ENCODE data around the gene NPY.
"Not testable (repeated sequence)": the region's sequence is repeated elsewhere in the genome, so short reads cannot be mapped to it uniquely, and the experiment has no call there.

The NPY gene
- total RNA-seq = 0 reads per million in 3 donors

GRCh38 chr7:24283897-24284698, at the start of gene NPY:
Gene NPY (plus strand): TSS chr7:24284190. CDS start chr7:24285241, 1,051 bp downstream.
- no peak for DNase-seq
- no peak within 1 kb of the TSS for H3K27ac ChIP-seq (ENCODE audit: insufficient read depth, low read length, poor library complexity, severe bottlenecking)
- no peaks in the 10 kb centered on the region for H3K9me3 ChIP-seq (ENCODE audit: control insufficient read depth, low read length)
- peaks cover 8% of the 10 kb centered on the region for H3K4me1 ChIP-seq (ENCODE audit: control insufficient read depth, insufficient read depth, low read length, poor library complexity, severe bottlenecking)
- H3K27me3 ChIP-seq (replicated peaks; ENCODE audit: control insufficient read depth, insufficient read depth, low read length, poor library complexity, severe bottlenecking) = peaks cover 16% of the 10 kb centered on the region
- peak within 1 kb of the TSS; percentile 30 for H3K4me3 ChIP-seq (ENCODE audit: insufficient read depth, low read depth, low read length, poor library complexity, severe bottlenecking)
- H3K36me3 ChIP-seq (ENCODE audit: control insufficient read depth, insufficient read depth, low read length) = no peaks in the 10 kb centered on the region

GRCh38 chr7:24239260-24239659, 44.7 kb upstream of the NPY start:
- Histone ChIP-seq H3K9me3 (ENCODE audit: control insufficient read depth, low read length) (no peaks in the 10 kb centered on the region), H3K4me1 (ENCODE audit: control insufficient read depth, insufficient read depth, low read length, poor library complexity, severe bottlenecking) (no peaks in the 10 kb centered on the region), H3K36me3 (ENCODE audit: control insufficient read depth, insufficient read depth, low read length) (no peaks in the 10 kb centered on the region), H3K4me3 (ENCODE audit: insufficient read depth, low read depth, low read length, poor library complexity, severe bottlenecking) (no peak overlapping the region), H3K27me3 (replicated peaks; ENCODE audit: control insufficient read depth, insufficient read depth, low read length, poor library complexity, severe bottlenecking) (no peaks in the 10 kb centered on the region), H3K27ac (ENCODE audit: insufficient read depth, low read length, poor library complexity, severe bottlenecking) (no peak overlapping the region)
- DNase-seq = no peak

GRCh38 chr7:24241206-24241605, 42.8 kb upstream of the NPY start:
- Histone ChIP-seq H3K9me3 (ENCODE audit: control insufficient read depth, low read length) (no peaks in the 10 kb centered on the region), H3K4me1 (ENCODE audit: control insufficient read depth, insufficient read depth, low read length, poor library complexity, severe bottlenecking) (no peaks in the 10 kb centered on the region), H3K4me3 (ENCODE audit: insufficient read depth, low read depth, low read length, poor library complexity, severe bottlenecking) (no peak overlapping the region), H3K36me3 (ENCODE audit: control insufficient read depth, insufficient read depth, low read length) (no peaks in the 10 kb centered on the region), H3K27me3 (replicated peaks; ENCODE audit: control insufficient read depth, insufficient read depth, low read length, poor library complexity, severe bottlenecking) (no peaks in the 10 kb centered on the region), H3K27ac (ENCODE audit: insufficient read depth, low read length, poor library complexity, severe bottlenecking) (no peak overlapping the region)
- DNase-seq = no peak

GRCh38 chr7:24244554-24244953, 39.4 kb upstream of the NPY start:
- no peak for DNase-seq
- no peak overlapping the region for H3K27ac ChIP-seq (ENCODE audit: insufficient read depth, low read length, poor library complexity, severe bottlenecking)

GRCh38 chr7:24245362-24245761, 38.6 kb upstream of the NPY start:
- H3K27ac ChIP-seq (ENCODE audit: insufficient read depth, low read length, poor library complexity, severe bottlenecking) = no peak overlapping the region
- H3K36me3 ChIP-seq (ENCODE audit: control insufficient read depth, insufficient read depth, low read length) = no peaks in the 10 kb centered on the region
- no peak overlapping the region for H3K4me3 ChIP-seq (ENCODE audit: insufficient read depth, low read depth, low read length, poor library complexity, severe bottlenecking)
- no peaks in the 10 kb centered on the region for H3K27me3 ChIP-seq (replicated peaks; ENCODE audit: control insufficient read depth, insufficient read depth, low read length, poor library complexity, severe bottlenecking)
- no peak for DNase-seq
- H3K4me1 ChIP-seq (ENCODE audit: control insufficient read depth, insufficient read depth, low read length, poor library complexity, severe bottlenecking) = no peaks in the 10 kb centered on the region
- no peaks in the 10 kb centered on the region for H3K9me3 ChIP-seq (ENCODE audit: control insufficient read depth, low read length)

More at GRCh38 chr7:24244554-24244953, 39.4 kb upstream of the NPY start:
- Histone ChIP-seq H3K4me1 (ENCODE audit: control insufficient read depth, insufficient read depth, low read length, poor library complexity, severe bottlenecking) (no peaks in the 10 kb centered on the region), H3K36me3 (ENCODE audit: control insufficient read depth, insufficient read depth, low read length) (no peaks in the 10 kb centered on the region), H3K27me3 (replicated peaks; ENCODE audit: control insufficient read depth, insufficient read depth, low read length, poor library complexity, severe bottlenecking) (no peaks in the 10 kb centered on the region), H3K9me3 (ENCODE audit: control insufficient read depth, low read length) (no peaks in the 10 kb centered on the region), H3K4me3 (ENCODE audit: insufficient read depth, low read depth, low read length, poor library complexity, severe bottlenecking) (no peak overlapping the region)

- no peaks in the 10 kb centered on the region for H3K36me3 ChIP-seq (ENCODE audit: control insufficient read depth, insufficient read depth, low read length)
- no peak for DNase-seq
- no peaks in the 10 kb centered on the region for H3K4me1 ChIP-seq (ENCODE audit: control insufficient read depth, insufficient read depth, low read length, poor library complexity, severe bottlenecking)
- H3K9me3 ChIP-seq (ENCODE audit: control insufficient read depth, low read length) = no peaks in the 10 kb centered on the region
- no peak overlapping the region for H3K4me3 ChIP-seq (ENCODE audit: insufficient read depth, low read depth, low read length, poor library complexity, severe bottlenecking)
- H3K27me3 ChIP-seq (replicated peaks; ENCODE audit: control insufficient read depth, insufficient read depth, low read length, poor library complexity, severe bottlenecking) = no peaks in the 10 kb centered on the region
- H3K27ac ChIP-seq (ENCODE audit: insufficient read depth, low read length, poor library complexity, severe bottlenecking) = no peak overlapping the region
Observed at GRCh38 chr7:24249266-24249665, 34.7 kb upstream of the NPY start.

- Histone ChIP-seq H3K27ac (ENCODE audit: insufficient read depth, low read length, poor library complexity, severe bottlenecking) (no peak overlapping the region), H3K4me3 (ENCODE audit: insufficient read depth, low read depth, low read length, poor library complexity, severe bottlenecking) (no peak overlapping the region), H3K9me3 (ENCODE audit: control insufficient read depth, low read length) (no peaks in the 10 kb centered on the region), H3K36me3 (ENCODE audit: control insufficient read depth, insufficient read depth, low read length) (no peaks in the 10 kb centered on the region), H3K4me1 (ENCODE audit: control insufficient read depth, insufficient read depth, low read length, poor library complexity, severe bottlenecking) (peaks cover 4% of the 10 kb centered on the region), H3K27me3 (replicated peaks; ENCODE audit: control insufficient read depth, insufficient read depth, low read length, poor library complexity, severe bottlenecking) (no peaks in the 10 kb centered on the region)
- DNase-seq = no peak
Observed at GRCh38 chr7:24251568-24251967, 32.4 kb upstream of the NPY start.

GRCh38 chr7:24255139-24255538, 28.9 kb upstream of the NPY start:
- Histone ChIP-seq H3K4me3 (ENCODE audit: insufficient read depth, low read depth, low read length, poor library complexity, severe bottlenecking) (no peak overlapping the region), H3K9me3 (ENCODE audit: control insufficient read depth, low read length) (no peaks in the 10 kb centered on the region), H3K4me1 (ENCODE audit: control insufficient read depth, insufficient read depth, low read length, poor library complexity, severe bottlenecking) (peaks cover 4% of the 10 kb centered on the region), H3K27ac (ENCODE audit: insufficient read depth, low read length, poor library complexity, severe bottlenecking) (no peak overlapping the region), H3K27me3 (replicated peaks; ENCODE audit: control insufficient read depth, insufficient read depth, low read length, poor library complexity, severe bottlenecking) (no peaks in the 10 kb centered on the region), H3K36me3 (ENCODE audit: control insufficient read depth, insufficient read depth, low read length) (no peaks in the 10 kb centered on the region)
- no peak for DNase-seq

- DNase-seq; H3K36me3 ChIP-seq (ENCODE audit: control insufficient read depth, insufficient read depth, low read length): not testable (repeated sequence)
Observed at GRCh38 chr7:24258324-24258723, 25.7 kb upstream of the NPY start.

GRCh38 chr7:24271938-24272337, 12.1 kb upstream of the NPY start:
- DNase-seq = no peak
- H3K36me3 ChIP-seq (ENCODE audit: control insufficient read depth, insufficient read depth, low read length) = no peaks in the 10 kb centered on the region
- H3K4me3 ChIP-seq (ENCODE audit: insufficient read depth, low read depth, low read length, poor library complexity, severe bottlenecking) = no peak overlapping the region
- H3K27me3 ChIP-seq (replicated peaks; ENCODE audit: control insufficient read depth, insufficient read depth, low read length, poor library complexity, severe bottlenecking) = no peaks in the 10 kb centered on the region
- H3K9me3 ChIP-seq (ENCODE audit: control insufficient read depth, low read length) = no peaks in the 10 kb centered on the region
- no peak overlapping the region for H3K27ac ChIP-seq (ENCODE audit: insufficient read depth, low read length, poor library complexity, severe bottlenecking)
- H3K4me1 ChIP-seq (ENCODE audit: control insufficient read depth, insufficient read depth, low read length, poor library complexity, severe bottlenecking) = no peaks in the 10 kb centered on the region

More at GRCh38 chr7:24258324-24258723, 25.7 kb upstream of the NPY start:
- not testable (repeated sequence) for H3K4me1 ChIP-seq (ENCODE audit: control insufficient read depth, insufficient read depth, low read length, poor library complexity, severe bottlenecking); H3K4me3 ChIP-seq (ENCODE audit: insufficient read depth, low read depth, low read length, poor library complexity, severe bottlenecking); H3K27me3 ChIP-seq (replicated peaks; ENCODE audit: control insufficient read depth, insufficient read depth, low read length, poor library complexity, severe bottlenecking); H3K27ac ChIP-seq (ENCODE audit: insufficient read depth, low read length, poor library complexity, severe bottlenecking); H3K9me3 ChIP-seq (ENCODE audit: control insufficient read depth, low read length)
